ENCODE data around the gene BRINP1. TPM values are rescaled to one million over a fixed set of nuclear protein-coding genes. Genes with fewer than 3 reads are reported as not detected.

The BRINP1 gene
- total and polyA plus RNA-seq, 10 of the 15 experiments (the other 5 are each of a cell fraction or from before 2014, with no cell fraction given) = not detected

DNA sequence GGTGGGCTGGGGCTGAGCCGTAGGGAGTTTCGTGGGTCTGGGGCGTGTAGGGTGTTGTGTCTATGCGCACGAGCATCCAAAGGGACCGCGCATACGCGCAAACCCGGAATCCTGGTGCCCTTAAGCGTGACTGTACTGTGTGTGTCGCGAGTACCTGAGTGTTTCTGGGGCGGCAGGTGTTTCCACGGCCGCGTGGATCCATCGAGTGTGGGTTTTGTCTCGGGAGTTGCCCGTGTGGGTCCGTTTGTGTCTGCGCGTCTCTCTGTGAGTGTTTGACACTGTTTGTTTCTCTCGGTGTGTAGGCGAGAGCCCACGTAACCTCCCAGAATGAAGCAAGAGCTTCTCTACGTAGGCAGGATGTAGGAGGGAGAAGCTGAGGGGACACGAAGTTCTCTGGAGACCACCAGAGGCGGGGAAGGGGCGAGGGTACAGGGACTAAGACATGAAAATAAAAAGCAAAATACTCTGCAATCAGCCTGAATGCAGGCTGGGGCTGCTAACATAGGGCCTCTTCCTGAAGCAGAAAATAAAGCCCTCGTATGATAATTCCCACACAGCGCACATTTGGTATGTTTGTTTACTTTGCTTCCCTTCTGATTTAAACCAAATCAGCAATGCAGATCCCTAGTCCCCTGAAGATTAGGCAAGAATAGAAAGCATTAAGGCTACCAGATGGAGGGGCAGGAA, 588 bp upstream of the BRINP1 start (continued):
- no peak for TF ChIP-seq CREM (IDR thresholded peaks at IDR 0.05; ENCODE audit: low read depth)
- TF ChIP-seq, protein P1, sequence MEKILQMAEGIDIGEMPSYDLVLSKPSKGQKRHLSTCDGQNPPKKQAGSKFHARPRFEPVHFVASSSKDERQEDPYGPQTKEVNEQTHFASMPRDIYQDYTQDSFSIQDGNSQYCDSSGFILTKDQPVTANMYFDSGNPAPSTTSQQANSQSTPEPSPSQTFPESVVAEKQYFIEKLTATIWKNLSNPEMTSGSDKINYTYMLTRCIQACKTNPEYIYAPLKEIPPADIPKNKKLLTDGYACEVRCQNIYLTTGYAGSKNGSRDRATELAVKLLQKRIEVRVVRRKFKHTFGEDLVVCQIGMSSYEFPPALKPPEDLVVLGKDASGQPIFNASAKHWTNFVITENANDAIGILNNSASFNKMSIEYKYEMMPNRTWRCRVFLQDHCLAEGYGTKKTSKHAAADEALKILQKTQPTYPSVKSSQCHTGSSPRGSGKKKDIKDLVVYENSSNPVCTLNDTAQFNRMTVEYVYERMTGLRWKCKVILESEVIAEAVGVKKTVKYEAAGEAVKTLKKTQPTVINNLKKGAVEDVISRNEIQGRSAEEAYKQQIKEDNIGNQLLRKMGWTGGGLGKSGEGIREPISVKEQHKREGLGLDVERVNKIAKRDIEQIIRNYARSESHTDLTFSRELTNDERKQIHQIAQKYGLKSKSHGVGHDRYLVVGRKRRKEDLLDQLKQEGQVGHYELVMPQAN (conservative IDR thresholded peaks at IDR 0.05) = no peak
- TF ChIP-seq PAX5 (IDR thresholded peaks at IDR 0.05; ENCODE audit: borderline replicate concordance, low read depth, low read length) = no peak
- TF ChIP-seq, protein P2, sequence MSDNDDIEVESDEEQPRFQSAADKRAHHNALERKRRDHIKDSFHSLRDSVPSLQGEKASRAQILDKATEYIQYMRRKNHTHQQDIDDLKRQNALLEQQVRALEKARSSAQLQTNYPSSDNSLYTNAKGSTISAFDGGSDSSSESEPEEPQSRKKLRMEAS (IDR thresholded peaks at IDR 0.05; ENCODE audit: low read depth, low read length) = no peak
- no peak for TF ChIP-seq RAD51 (IDR thresholded peaks at IDR 0.05)
- TF ChIP-seq TARDBP (IDR thresholded peaks at IDR 0.05; ENCODE audit: borderline replicate concordance) = no peak
- TF ChIP-seq BMI1 (IDR thresholded peaks at IDR 0.05; ENCODE audit: borderline replicate concordance) = no peak
- TF ChIP-seq HDAC6 (IDR thresholded peaks at IDR 0.05; ENCODE audit: unreplicated experiment) = no peak
- no peak for TF ChIP-seq NFYA (IDR thresholded peaks at IDR 0.05; ENCODE audit: borderline replicate concordance, low read depth, low read length)
- TF ChIP-seq ZNF274 (IDR thresholded peaks at IDR 0.05; ENCODE audit: insufficient read depth, insufficient read length) = no peak

DNA sequence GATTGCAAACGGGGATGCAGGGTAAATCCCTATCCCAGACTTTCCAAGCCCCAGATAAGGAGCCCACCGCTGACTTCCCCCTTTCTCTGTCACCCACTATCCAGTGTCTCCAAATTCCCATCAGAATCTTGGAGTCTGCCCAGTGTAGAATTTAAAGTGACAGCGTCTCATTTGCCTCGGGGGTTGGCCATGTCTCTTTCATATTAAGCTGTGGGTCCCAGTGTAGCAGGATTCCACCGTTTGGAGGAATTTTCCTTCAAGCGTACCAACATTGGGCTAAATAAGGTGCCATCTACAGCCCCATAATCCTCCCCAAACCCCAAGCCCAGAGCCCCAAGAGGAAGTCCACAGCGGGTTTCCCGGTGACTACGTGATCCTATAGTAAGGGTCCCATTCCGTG, 1.1 kb downstream of the BRINP1 start:
- Histone ChIP-seq H2AFZ (ENCODE audit: control insufficient read depth, low read depth, low read length) (no peak overlapping the region), H3K9ac (ENCODE audit: control insufficient read depth, insufficient read depth, low read length) (no peak overlapping the region), H3K79me2 (ENCODE audit: control insufficient read depth, insufficient read depth, low read length) (no peaks in the 10 kb centered on the region), H4K20me1 (ENCODE audit: control insufficient read depth, insufficient read depth) (no peaks in the 10 kb centered on the region), H3K36me3 (ENCODE audit: control insufficient read depth in 2 of 2, insufficient read depth in 2 of 2, low read length in 1 of 2) (no peaks in the 10 kb centered on the region), H3K9me3 (replicated peaks; ENCODE audit: control insufficient read depth, insufficient read depth, low read length) (no peaks in the 10 kb centered on the region), H3K27me3 (replicated peaks in 1 of 2; ENCODE audit: control insufficient read depth in 2 of 2, insufficient read depth in 2 of 2, low read length in 1 of 2) (peaks cover 0 to 1% of the 10 kb centered on the region in 2 experiments; a peak in 2 of 4 replicates), H3K4me2 (ENCODE audit: control insufficient read depth, insufficient read depth) (no peak overlapping the region), H3K4me3 (no peak overlapping the region), H3K4me1 (ENCODE audit: control insufficient read depth, insufficient read depth, low read length) (no peaks in the 10 kb centered on the region), H3K27ac (ENCODE audit: control insufficient read depth, insufficient read depth) (no peak overlapping the region)
- intact Hi-C loops (cut with micrococcal nuclease; ENCODE audit: unreplicated experiment) (loop anchor here (10.0 kb wide), 1 partner anchor 1723 kb away; no protein-coding TSS in a partner anchor), in situ Hi-C loops (cut with MboI) (no loop called here)
- WGBS (ENCODE audit: insufficient coverage, insufficient replicate concordance, low lambda C conversion rate, missing lambda C conversion rate) = 30% methylated on average over 10 of the region's 10 CpGs
- no peak for FAIRE-seq
- ChIA-PET RAD21 (ENCODE audit: unreplicated experiment) (no interaction called here), POLR2A (no interaction called here), CTCF (no interaction called here), SMC1A (ENCODE audit: uncharacterized antibody, unreplicated experiment) (no interaction called here)
- BruUV-seq (replicated peaks) = no TSS peak
- no peak for DNase-seq (ENCODE audit: low read depth, low spot score)
- ATAC-seq = no peak
- no peak for TF ChIP-seq MYC (IDR thresholded peaks at IDR 0.05; ENCODE audit: insufficient read depth, insufficient read length, insufficient replicate concordance, low read length, severe bottlenecking)
- TF ChIP-seq, protein P3, sequence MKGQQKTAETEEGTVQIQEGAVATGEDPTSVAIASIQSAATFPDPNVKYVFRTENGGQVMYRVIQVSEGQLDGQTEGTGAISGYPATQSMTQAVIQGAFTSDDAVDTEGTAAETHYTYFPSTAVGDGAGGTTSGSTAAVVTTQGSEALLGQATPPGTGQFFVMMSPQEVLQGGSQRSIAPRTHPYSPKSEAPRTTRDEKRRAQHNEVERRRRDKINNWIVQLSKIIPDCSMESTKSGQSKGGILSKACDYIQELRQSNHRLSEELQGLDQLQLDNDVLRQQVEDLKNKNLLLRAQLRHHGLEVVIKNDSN (IDR thresholded peaks at IDR 0.05; ENCODE audit: borderline replicate concordance, extremely low read length, insufficient read depth, low read depth, low read length) = no peak
- TF ChIP-seq, protein P4, sequence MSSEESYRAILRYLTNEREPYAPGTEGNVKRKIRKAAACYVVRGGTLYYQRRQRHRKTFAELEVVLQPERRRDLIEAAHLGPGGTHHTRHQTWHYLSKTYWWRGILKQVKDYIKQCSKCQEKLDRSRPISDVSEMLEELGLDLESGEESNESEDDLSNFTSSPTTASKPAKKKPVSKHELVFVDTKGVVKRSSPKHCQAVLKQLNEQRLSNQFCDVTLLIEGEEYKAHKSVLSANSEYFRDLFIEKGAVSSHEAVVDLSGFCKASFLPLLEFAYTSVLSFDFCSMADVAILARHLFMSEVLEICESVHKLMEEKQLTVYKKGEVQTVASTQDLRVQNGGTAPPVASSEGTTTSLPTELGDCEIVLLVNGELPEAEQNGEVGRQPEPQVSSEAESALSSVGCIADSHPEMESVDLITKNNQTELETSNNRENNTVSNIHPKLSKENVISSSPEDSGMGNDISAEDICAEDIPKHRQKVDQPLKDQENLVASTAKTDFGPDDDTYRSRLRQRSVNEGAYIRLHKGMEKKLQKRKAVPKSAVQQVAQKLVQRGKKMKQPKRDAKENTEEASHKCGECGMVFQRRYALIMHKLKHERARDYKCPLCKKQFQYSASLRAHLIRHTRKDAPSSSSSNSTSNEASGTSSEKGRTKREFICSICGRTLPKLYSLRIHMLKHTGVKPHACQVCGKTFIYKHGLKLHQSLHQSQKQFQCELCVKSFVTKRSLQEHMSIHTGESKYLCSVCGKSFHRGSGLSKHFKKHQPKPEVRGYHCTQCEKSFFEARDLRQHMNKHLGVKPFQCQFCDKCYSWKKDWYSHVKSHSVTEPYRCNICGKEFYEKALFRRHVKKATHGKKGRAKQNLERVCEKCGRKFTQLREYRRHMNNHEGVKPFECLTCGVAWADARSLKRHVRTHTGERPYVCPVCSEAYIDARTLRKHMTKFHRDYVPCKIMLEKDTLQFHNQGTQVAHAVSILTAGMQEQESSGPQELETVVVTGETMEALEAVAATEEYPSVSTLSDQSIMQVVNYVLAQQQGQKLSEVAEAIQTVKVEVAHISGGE (CRISPR knock-in tag; IDR thresholded peaks at IDR 0.05) = no peak
- no peak for TF ChIP-seq MEF2B (IDR thresholded peaks at IDR 0.05; ENCODE audit: partially characterized antibody, poor library complexity, severe bottlenecking)
- no peak for TF ChIP-seq BHLHE40 (IDR thresholded peaks at IDR 0.05; ENCODE audit: borderline replicate concordance in 1 of 2, low read depth in 2 of 2, low read length in 1 of 2)
- no peak for TF ChIP-seq ZZZ3 (IDR thresholded peaks at IDR 0.05; ENCODE audit: control insufficient read depth, insufficient read length, low read depth)

Measured in GM12878 (cell line).